ENCODE results near the gene SCRG1.

SCRG1 gene

GRCh38 chr4:173347467-173347866 is 51.4 kb downstream of the SCRG1 start:
- no peak for DNase-seq

DNA sequence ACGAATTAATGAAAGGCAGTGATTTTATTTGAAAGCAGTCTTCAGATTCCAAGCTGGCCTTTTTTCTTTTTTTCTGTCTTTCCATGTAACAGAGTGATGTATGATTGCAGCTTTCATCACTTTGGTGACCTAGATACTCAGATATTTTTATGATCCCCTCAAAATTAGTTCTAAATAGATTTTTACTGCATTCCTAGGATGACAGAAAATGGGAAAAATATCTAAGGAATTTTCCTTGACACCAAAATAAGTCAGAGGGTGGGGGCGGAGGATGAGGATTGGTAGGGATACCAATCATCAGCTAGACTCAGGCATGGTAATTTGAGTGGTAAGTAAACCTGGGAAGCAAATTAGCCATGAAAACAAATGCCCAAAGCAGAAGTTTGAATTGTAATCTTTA is 52.8 kb downstream of the SCRG1 start:
- no peak for DNase-seq

DNA sequence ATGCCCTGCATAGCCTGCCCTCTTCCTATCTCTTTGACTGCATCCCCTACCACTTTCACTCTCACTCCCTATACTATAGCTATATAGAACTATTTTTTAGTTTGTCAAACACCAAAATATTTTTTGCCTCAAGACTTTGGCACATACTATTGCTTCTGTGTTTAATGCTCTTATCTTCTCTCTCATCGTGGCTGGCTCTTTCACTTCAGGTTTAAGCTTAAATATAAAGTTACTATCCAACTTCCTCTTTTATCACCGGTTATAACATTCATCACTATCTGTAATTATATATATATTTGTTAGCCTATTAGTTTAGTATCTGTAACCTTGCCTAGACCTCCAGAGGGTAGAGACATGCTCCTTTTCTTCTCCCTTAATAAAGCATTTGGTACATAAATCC is 53.3 kb downstream of the SCRG1 start:
- no peak for DNase-seq

DNA sequence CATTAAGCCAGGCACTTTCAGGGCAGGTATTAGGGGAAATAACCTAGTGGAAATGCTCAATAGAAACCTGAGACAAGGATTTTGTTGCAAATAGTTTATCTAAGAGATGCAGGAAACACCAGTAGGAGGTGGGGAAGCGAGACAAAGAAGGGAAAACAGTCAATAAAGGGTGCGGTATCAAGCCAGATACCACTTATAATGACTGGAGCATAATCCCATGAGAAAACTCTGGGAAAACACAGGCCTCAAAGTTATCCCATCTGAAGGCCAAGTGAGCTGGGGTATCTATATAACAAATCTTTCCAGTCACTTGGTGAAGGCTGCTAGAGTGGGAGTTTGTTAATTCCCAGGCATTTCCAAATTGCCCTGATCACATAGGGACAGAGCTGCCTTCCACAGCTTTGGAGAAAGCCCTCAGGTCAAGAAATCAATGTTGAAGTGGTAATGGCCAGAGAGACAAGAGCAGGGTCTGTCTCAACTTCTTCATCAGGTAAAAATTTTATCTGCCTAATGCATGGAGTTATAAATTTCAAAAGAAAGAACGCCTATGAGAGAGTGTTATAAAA is 55.0 kb downstream of the SCRG1 start:
- DNase-seq = no peak

DNA sequence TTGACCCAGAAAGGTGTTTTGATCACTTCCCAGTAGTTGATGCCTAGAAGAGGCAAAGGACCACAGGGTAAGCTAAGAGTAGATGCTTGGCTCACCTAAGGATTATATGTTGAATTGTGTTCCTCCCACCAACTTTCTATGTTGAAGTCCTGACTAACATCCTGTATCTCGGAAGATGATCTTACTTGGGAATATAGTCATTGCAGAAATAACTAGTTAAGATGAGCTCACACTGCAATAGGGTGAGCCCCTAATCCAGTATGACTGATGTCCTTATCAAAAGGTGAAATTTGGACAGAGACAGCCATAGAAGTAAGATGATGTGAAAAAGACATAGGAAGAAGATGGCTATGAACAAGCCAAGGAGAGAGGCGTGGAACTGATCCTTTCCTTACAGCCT is 61.5 kb downstream of the SCRG1 start:
- DNase-seq = no peak

GRCh38 chr4:173334891-173335752 is 63.8 kb downstream of the SCRG1 start:
- no peak for DNase-seq
